Bronchial epithelial cell (primary cell): ENCODE results near the gene GPT2. TPM values are rescaled to one million over a fixed set of nuclear protein-coding genes. Genes with fewer than 3 reads are reported as not detected.

Experiments
- DNase-seq: peaks from one replicate; pipeline ENCODE4 v3.0.0-alpha.2; 2010; ENCODE audit warnings: low read depth
- FAIRE-seq: peaks from 2 replicates; lab custom pipeline; 2011; peaks lifted over from hg19 to GRCh38; lab: Jason Lieb, UNC
- H3K27me3 ChIP-seq: 2 replicates; pipeline ENCODE4 v1.5.1; 2011; ENCODE audit warnings: low read length; ENCODE audit not compliant: control insufficient read depth, insufficient read depth
- H3K36me3 ChIP-seq: 2 replicates; pipeline ENCODE4 v1.5.1; 2011; ENCODE audit warnings: low read length; ENCODE audit not compliant: control insufficient read depth, insufficient read depth
- H3K4me3 ChIP-seq: 2 replicates; pipeline ENCODE4 v1.5.1; 2011; ENCODE audit warnings: mild to moderate bottlenecking, low read depth, low read length, control low read depth
- CTCF ChIP-seq: IDR thresholded peaks from 2 replicates; pipeline ENCODE4 v1.5.1; 2011; ENCODE audit warnings: mild to moderate bottlenecking, moderate library complexity, low read length, control low read depth, inconsistent platforms; ENCODE audit not compliant: insufficient read depth, severe bottlenecking
- total RNA-seq: library from RNA; depleted of rRNA; stranded (reverse); fragments of >200 nt; gene quantifications from 2 replicates; pipeline ENCODE4 v1.2.1, GENCODE V29; 2014

Gene GPT2
- total RNA-seq, 1 donor from 2014 or later, result 41.3 TPM

- no peak for DNase-seq
- Histone ChIP-seq H3K36me3 (peaks cover 14% of the 10 kb centered on the region), H3K27me3 (no peaks in the 10 kb centered on the region), H3K4me3 (no peak overlapping the region)
- FAIRE-seq, result no peak
- no peak for TF ChIP-seq CTCF
Measured at GRCh38 chr16:46968063-46968435, 83.9 kb downstream of the GPT2 start.

- FAIRE-seq, result no peak
- Histone ChIP-seq H3K4me3 (no peak overlapping the region), H3K27me3 (no peaks in the 10 kb centered on the region), H3K36me3 (peaks cover 10% of the 10 kb centered on the region)
- peak; percentile 5 for DNase-seq
- TF ChIP-seq CTCF, result no peak
Measured at GRCh38 chr16:46970089-46970488, 85.9 kb downstream of the GPT2 start.

- DNase-seq (no peak), FAIRE-seq (no peak)
- H3K27me3 ChIP-seq, result no peaks in the 10 kb centered on the region
Measured at GRCh38 chr16:46971271-46971670, 87.1 kb downstream of the GPT2 start.

GRCh38 chr16:46972429-46973206, 88.5 kb downstream of the GPT2 start:
- Histone ChIP-seq H3K4me3 (peak overlapping the region; percentile 89), H3K27me3 (no peaks in the 10 kb centered on the region), H3K36me3 (peaks cover 7% of the 10 kb centered on the region)
- TF ChIP-seq CTCF, result no peak
- no peak for FAIRE-seq
- DNase-seq, result peak; percentile 41

More at GRCh38 chr16:46971271-46971670, 87.1 kb downstream of the GPT2 start:
- no peak for TF ChIP-seq CTCF
- Histone ChIP-seq H3K4me3 (no peak overlapping the region), H3K36me3 (peaks cover 9% of the 10 kb centered on the region)

- FAIRE-seq (no peak), DNase-seq (peak; percentile 69)
- Histone ChIP-seq H3K36me3 (peaks cover 7% of the 10 kb centered on the region), H3K27me3 (no peaks in the 10 kb centered on the region), H3K4me3 (peak within 1 kb of the TSS; percentile 89)
- TF ChIP-seq CTCF, result no peak
Measured at GRCh38 chr16:46973207-46973995, 89.2 kb downstream of the GPT2 start, which contains the start of gene DNAJA2. DNAJA2 (minus strand) TSS chr16:46973674; CDS start chr16:46973572, 102 bp downstream.
